ENCODE measurements around the gene E2F8.
"Not testable (repeated sequence)": the region's sequence is repeated elsewhere in the genome, so short reads cannot be mapped to it uniquely, and the experiment has no call there.

E2F8 gene

GRCh38 chr11:19258641-19259230 lies 18.0 kb upstream of the E2F8 start:
- DNase-seq = no peak
- intact Hi-C loops (cut with DNase I) = no loop called here

GRCh38 chr11:19254441-19254840 lies 13.7 kb upstream of the E2F8 start:
- DNase-seq; intact Hi-C loops (cut with DNase I): not testable (repeated sequence)

GRCh38 chr11:19253817-19254216 lies 13.1 kb upstream of the E2F8 start:
- no peak for DNase-seq
- intact Hi-C loops (cut with DNase I) = no loop called here

GRCh38 chr11:19253153-19253745 lies 12.5 kb upstream of the E2F8 start:
- no peak for DNase-seq
- intact Hi-C loops (cut with DNase I) = no loop called here

- intact Hi-C loops (cut with DNase I) = no loop called here
- no peak for DNase-seq
These were observed 11.8 kb upstream of the E2F8 start for GRCh38 chr11:19252394-19253152.

GRCh38 chr11:19251577-19251976 lies 10.8 kb upstream of the E2F8 start:
- no peak for DNase-seq
- intact Hi-C loops (cut with DNase I) = no loop called here

- no peak for DNase-seq
- intact Hi-C loops (cut with DNase I) = loop anchor here (10.0 kb wide), 1 partner anchor 172 kb away; no protein-coding TSS in a partner anchor
These were observed 6.1 kb upstream of the E2F8 start for GRCh38 chr11:19246816-19247215.

GRCh38 chr11:19245351-19245750 lies 4.6 kb upstream of the E2F8 start:
- intact Hi-C loops (cut with DNase I) = loop anchor here (10.0 kb wide), 1 partner anchor 171 kb away; no protein-coding TSS in a partner anchor
- DNase-seq = no peak

- DNase-seq = no peak
- intact Hi-C loops (cut with DNase I) = loop anchor here (10.0 kb wide), 1 partner anchor 170 kb away; no protein-coding TSS in a partner anchor
These were observed 3.9 kb upstream of the E2F8 start for GRCh38 chr11:19244621-19245020.

- no peak for DNase-seq
- intact Hi-C loops (cut with DNase I) = loop anchor here (10.0 kb wide), 1 partner anchor 169 kb away; no protein-coding TSS in a partner anchor
These were observed 3.3 kb upstream of the E2F8 start for GRCh38 chr11:19244084-19244483.

- intact Hi-C loops (cut with DNase I) = loop anchor here (10.0 kb wide), 1 partner anchor 169 kb away; no protein-coding TSS in a partner anchor
- no peak for DNase-seq
These were observed 2.9 kb upstream of the E2F8 start for GRCh38 chr11:19243613-19244012.

GRCh38 chr11:19243143-19243542 lies 2.4 kb upstream of the E2F8 start:
- DNase-seq = no peak
- intact Hi-C loops (cut with DNase I) = loop anchor here (10.0 kb wide), 1 partner anchor 168 kb away; no protein-coding TSS in a partner anchor

- no peak for DNase-seq
- intact Hi-C loops (cut with DNase I) = loop anchor here (10.0 kb wide), 1 partner anchor 168 kb away; no protein-coding TSS in a partner anchor
These were observed 1.6 kb upstream of the E2F8 start for GRCh38 chr11:19242179-19242932.

- intact Hi-C loops (cut with DNase I) = loop anchor here (10.0 kb wide), 1 partner anchor 167 kb away; no protein-coding TSS in a partner anchor
- peak in 2 of 42 donors; percentile 8 to 21 for DNase-seq
These were observed 774 bp upstream of the E2F8 start for GRCh38 chr11:19241260-19242178.

- no peak for DNase-seq
- intact Hi-C loops (cut with DNase I) = no loop called here
These were observed 1.7 kb downstream of the E2F8 start for GRCh38 chr11:19239039-19239438.

- DNase-seq = no peak
- intact Hi-C loops (cut with DNase I) = no loop called here
These were observed 2.9 kb downstream of the E2F8 start for GRCh38 chr11:19237813-19238212.

- no peak for DNase-seq
- intact Hi-C loops (cut with DNase I) = no loop called here
These were observed 3.4 kb downstream of the E2F8 start for GRCh38 chr11:19237381-19237780.

- intact Hi-C loops (cut with DNase I) = no loop called here
- no peak for DNase-seq
These were observed 6.4 kb downstream of the E2F8 start for GRCh38 chr11:19234231-19234817.
